Uterus (tissue), 4 donors: ENCODE results near the gene LPP. TPM values are rescaled to one million over a fixed set of nuclear protein-coding genes. Genes with fewer than 3 reads are reported as not detected.

Experiments used
- DNase-seq, 2 donors: peaks; one replicate each; pipeline ENCODE4 v3.0.0-alpha.2; 2019 to 2020
- H3K27ac ChIP-seq, 2 donors: fragments of 200-600 bp; sonication (generic); 1 replicate in 1 of 2; 2 replicates in 1 of 2; pipeline ENCODE4 v1.5.1; 2016 to 2018
- H3K27me3 ChIP-seq, 2 donors: fragments of 200-600 bp; sonication (generic); one replicate each; pipeline ENCODE4 v1.5.1; 2018 to 2019; ENCODE audit warnings: control low read depth in 1 of 2
- H3K36me3 ChIP-seq, 2 donors: fragments of 200-600 bp; sonication (generic); one replicate each; pipeline ENCODE4 v1.5.1; 2019; ENCODE audit warnings: control low read depth in 1 of 2
- H3K4me1 ChIP-seq, 2 donors: fragments of 200-600 bp; sonication (generic); one replicate each; pipeline ENCODE4 v1.5.1; 2018 to 2019; ENCODE audit warnings: control low read depth in 1 of 2
- H3K4me3 ChIP-seq, 2 donors: fragments of 200-600 bp; sonication (generic); 1 replicate in 1 of 2; 2 replicates in 1 of 2; pipeline ENCODE4 v1.5.1; 2018 to 2019; ENCODE audit warnings: mild to moderate bottlenecking in 1 of 2
- H3K9me3 ChIP-seq, 2 donors: fragments of 200-600 bp; sonication (generic); one replicate each; pipeline ENCODE4 v1.5.1; 2019; ENCODE audit warnings: control low read depth in 1 of 2
- POLR2A ChIP-seq, 2 donors: fragments of 450-650 bp; IDR thresholded peaks; one replicate each; pipeline ENCODE4 v1.6.1; 2016; ENCODE audit warnings: antibody characterized with exemption in 2 of 2, mild to moderate bottlenecking in 1 of 2, moderate library complexity in 1 of 2
- intact Hi-C: fragments of 100-400 bp; cut with DNase I; formaldehyde crosslinking; loops from one replicate; pipeline ENCODE4 v1.15.1; 2023; ENCODE audit warnings: low total_unique reads
- total RNA-seq, 4 donors: library from RNA; depleted of rRNA in 3 of 4; stranded (reverse); fragments of >200 nt in 3 of 4; gene quantifications; one replicate each; pipeline versions ENCODE4 v1.1.0 to v1.2.4, GENCODE V29; 2014 to 2023
- TF ChIP-seq, protein P1 (sequence below), 4 experiments: fragments of 200-600 bp in 2 of 4; fragments of 450-650 bp in 2 of 4; sonication (generic) in 2 of 4; IDR thresholded peaks; one replicate each; pipeline ENCODE4 v1.5.1; 2016 to 2019; ENCODE audit warnings: antibody characterized with exemption in 4 of 4, mild to moderate bottlenecking in 2 of 4, moderate library complexity in 1 of 4
- donor health status: DM: yes; HTN: yes; CAD: no.

The LPP gene
- total RNA-seq, 4 donors from 2014 or later: 180 to 1,374 (median 712) TPM

DNA sequence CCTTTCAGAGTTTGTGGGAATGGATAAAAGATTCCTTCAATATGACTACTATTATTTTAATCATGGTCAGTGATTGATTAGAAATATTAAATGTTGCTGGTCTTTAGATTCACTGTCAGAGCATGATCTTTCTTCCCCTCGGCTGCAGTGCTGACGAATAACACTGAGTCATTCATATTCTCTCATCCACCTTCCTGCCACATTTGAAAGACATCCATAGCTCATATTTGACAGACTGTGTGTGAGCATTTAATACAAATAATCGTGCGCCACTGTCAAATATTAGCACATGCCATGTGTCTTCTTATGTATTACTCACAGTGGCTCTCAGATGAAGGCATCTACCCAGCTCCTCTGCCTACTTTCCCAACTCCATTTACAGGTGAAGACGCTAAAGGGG lies 541.3 kb downstream of the LPP start:
- peaks cover 0 to under 1% of the 10 kb centered on the region in 2 donors for H3K4me1 ChIP-seq

DNA sequence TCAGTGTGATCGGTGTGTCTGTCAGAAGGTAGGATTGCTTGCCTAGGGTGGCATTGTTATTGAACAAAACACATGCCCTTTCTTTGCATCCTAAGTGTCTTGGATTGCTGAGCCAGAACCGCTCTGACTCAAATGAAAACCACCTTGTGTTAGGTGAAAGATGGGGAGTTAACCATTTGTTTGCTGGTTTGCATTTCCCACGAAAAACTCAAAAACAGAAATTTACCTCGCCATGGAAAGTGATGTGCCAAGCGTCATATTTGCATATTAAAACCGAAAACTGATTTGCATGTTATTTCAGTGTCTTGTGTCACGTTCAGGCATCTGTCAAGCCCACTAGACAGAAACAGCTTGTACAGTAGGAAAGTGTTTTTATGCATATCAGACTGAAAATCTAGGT lies 543.2 kb downstream of the LPP start:
- Histone ChIP-seq H3K27ac (no peak overlapping the region), H3K4me1 (no peaks in the 10 kb centered on the region), H3K9me3 (no peaks in the 10 kb centered on the region), H3K36me3 (no peaks in the 10 kb centered on the region), H3K27me3 (no peaks in the 10 kb centered on the region), H3K4me3 (no peak overlapping the region)
- DNase-seq: no peak
- intact Hi-C loops: no loop called here
- TF ChIP-seq, protein P1, sequence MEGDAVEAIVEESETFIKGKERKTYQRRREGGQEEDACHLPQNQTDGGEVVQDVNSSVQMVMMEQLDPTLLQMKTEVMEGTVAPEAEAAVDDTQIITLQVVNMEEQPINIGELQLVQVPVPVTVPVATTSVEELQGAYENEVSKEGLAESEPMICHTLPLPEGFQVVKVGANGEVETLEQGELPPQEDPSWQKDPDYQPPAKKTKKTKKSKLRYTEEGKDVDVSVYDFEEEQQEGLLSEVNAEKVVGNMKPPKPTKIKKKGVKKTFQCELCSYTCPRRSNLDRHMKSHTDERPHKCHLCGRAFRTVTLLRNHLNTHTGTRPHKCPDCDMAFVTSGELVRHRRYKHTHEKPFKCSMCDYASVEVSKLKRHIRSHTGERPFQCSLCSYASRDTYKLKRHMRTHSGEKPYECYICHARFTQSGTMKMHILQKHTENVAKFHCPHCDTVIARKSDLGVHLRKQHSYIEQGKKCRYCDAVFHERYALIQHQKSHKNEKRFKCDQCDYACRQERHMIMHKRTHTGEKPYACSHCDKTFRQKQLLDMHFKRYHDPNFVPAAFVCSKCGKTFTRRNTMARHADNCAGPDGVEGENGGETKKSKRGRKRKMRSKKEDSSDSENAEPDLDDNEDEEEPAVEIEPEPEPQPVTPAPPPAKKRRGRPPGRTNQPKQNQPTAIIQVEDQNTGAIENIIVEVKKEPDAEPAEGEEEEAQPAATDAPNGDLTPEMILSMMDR (IDR thresholded peaks at IDR 0.05): no peak

More for the DNA sequence above, 541.3 kb downstream of the LPP start:
- Histone ChIP-seq H3K27ac (no peak overlapping the region), H3K27me3 (no peaks in the 10 kb centered on the region), H3K4me3 (no peak overlapping the region), H3K36me3 (no peaks in the 10 kb centered on the region), H3K9me3 (no peaks in the 10 kb centered on the region)
- no peak for DNase-seq
- no peak for TF ChIP-seq POLR2A (IDR thresholded peaks at IDR 0.05)
- TF ChIP-seq, protein P1 (IDR thresholded peaks at IDR 0.05): no peak
- intact Hi-C loops: no loop called here

DNA sequence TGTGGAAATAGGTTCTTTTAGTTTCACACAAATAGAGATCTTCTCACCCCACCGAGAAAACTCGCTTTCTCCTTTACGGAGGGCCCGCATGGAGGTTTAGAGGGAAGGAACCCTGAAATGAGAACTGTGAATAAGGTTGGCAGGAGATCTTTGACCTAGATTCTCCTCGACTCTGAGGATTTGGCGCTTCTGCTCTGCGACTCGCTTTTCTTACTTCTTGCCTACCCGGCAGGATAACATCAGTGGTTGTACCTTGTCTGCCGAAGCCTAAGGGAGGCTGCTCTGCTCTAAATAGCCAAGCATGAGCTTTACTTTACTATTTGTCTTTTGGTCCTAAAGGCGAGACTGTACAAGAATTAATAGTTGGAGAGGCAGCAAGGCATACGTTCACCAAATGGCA lies 544.5 kb downstream of the LPP start:
- no peaks in the 10 kb centered on the region for H3K9me3 ChIP-seq
- no peak overlapping the region for H3K4me3 ChIP-seq
- intact Hi-C loops: no loop called here
- TF ChIP-seq, protein P1 (IDR thresholded peaks at IDR 0.05): no peak
- TF ChIP-seq POLR2A (IDR thresholded peaks at IDR 0.05): no peak
- H3K36me3 ChIP-seq: no peaks in the 10 kb centered on the region
- no peak overlapping the region for H3K27ac ChIP-seq
- H3K4me1 ChIP-seq: no peaks in the 10 kb centered on the region
- H3K27me3 ChIP-seq: no peaks in the 10 kb centered on the region
- DNase-seq: no peak

DNA sequence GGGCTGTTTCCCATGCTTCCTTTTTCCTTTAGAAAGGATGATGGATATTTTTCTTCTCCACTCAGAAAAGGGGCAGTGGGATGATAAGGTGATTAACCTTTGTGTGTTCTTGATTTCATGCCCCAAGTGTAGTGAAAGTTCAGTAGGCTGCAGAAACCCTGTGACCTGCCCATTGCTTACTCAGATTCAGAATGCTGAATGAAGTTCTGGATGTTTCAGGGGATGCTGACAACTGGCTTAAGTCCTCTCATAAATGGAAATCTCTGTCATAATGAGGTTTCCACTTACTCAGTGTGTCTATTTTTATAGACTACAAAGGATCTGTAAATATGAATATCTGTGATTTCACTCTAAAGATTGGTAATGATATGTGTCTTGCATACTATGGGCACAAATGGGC lies 546.5 kb downstream of the LPP start:
- H3K4me1 ChIP-seq: no peaks in the 10 kb centered on the region
- no peak for TF ChIP-seq POLR2A (IDR thresholded peaks at IDR 0.05)
- TF ChIP-seq, protein P1 (IDR thresholded peaks at IDR 0.05): no peak
- intact Hi-C loops: no loop called here

DNA sequence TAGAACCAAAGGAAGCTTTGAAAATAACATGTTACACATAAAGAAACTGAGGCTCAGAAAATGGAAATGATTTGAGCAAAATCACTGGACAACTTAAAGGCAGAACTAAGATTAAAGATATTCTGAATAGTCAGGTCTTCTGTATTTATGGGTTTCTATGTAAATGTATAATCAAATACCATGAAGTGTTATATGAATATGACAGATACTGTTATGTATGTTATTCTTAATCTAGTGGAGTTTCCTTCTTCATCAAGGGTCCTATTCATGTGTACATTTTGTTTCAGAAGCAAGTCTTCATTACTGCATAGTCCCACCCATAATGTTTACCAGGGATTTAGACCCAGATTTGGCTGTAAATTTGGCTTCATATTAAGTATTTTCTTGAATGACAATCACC lies 547.0 kb downstream of the LPP start:
- H3K9me3 ChIP-seq: no peaks in the 10 kb centered on the region
- intact Hi-C loops: no loop called here
- no peak for DNase-seq
- no peaks in the 10 kb centered on the region for H3K36me3 ChIP-seq
- no peaks in the 10 kb centered on the region for H3K27me3 ChIP-seq
- no peak overlapping the region for H3K4me3 ChIP-seq
- H3K27ac ChIP-seq: no peak overlapping the region
- no peaks in the 10 kb centered on the region for H3K4me1 ChIP-seq
- TF ChIP-seq, protein P1 (IDR thresholded peaks at IDR 0.05): no peak
- no peak for TF ChIP-seq POLR2A (IDR thresholded peaks at IDR 0.05)

More for the DNA sequence above, 546.5 kb downstream of the LPP start:
- no peaks in the 10 kb centered on the region for H3K27me3 ChIP-seq
- no peak for DNase-seq
- H3K9me3 ChIP-seq: no peaks in the 10 kb centered on the region
- no peak overlapping the region for H3K4me3 ChIP-seq
- H3K36me3 ChIP-seq: no peaks in the 10 kb centered on the region
- H3K27ac ChIP-seq: no peak overlapping the region
